NCI-H524 (cell line): ENCODE results near the gene LILRA6.
A peak's percentile ranks its signal among the peaks of the same experiment; 100 is the strongest.
"Not testable (repeated sequence)": the region's sequence is repeated elsewhere in the genome, so short reads cannot be mapped to it uniquely, and the experiment has no call there.

Experiments used
- DNase-seq, 2 experiments: peaks; one replicate each; lab custom pipeline; 2025; lab: John Stamatoyannopoulos, UW

The LILRA6 gene

DNA sequence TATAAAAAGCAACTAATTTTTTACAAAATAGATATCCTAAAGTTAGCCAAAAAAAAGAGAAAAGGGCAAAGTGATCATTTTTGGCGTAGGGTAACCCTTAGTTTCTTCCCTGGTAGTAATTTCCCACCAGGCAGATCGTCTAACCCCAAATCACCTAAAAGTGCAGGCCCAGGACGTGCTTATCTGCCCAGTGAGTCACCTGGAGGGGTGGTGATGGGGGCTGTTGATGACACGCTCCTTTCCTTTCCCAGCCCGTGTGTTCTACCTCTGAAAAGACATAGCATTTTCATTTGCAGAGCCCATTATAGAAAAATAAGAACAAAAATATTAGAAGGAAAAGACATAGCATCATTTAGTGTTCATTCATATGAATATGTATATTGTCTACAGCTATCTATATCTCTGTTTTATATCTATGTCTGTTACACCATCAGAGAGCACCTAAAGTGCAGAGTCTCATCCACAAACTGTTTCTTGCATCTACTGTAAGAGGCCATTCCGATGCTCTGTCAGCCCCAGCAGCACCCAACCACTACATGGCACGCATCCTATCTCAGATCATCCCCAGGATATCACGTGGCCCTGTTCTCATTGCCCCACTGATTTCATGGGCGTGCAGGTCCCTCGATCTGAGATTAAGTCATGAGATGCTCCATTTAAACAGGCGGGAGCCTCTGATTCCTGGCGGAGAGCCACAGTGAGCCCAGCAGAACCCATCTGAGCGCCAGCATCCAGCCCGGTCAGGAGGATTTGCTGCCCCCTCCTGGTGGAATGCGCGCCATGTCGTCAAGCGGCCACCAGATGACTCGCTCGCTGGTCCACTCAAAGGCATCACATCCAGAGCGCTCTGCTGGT is 11.3 kb downstream of the LILRA6 start:
- peak; percentile 83 to 87 for DNase-seq

DNA sequence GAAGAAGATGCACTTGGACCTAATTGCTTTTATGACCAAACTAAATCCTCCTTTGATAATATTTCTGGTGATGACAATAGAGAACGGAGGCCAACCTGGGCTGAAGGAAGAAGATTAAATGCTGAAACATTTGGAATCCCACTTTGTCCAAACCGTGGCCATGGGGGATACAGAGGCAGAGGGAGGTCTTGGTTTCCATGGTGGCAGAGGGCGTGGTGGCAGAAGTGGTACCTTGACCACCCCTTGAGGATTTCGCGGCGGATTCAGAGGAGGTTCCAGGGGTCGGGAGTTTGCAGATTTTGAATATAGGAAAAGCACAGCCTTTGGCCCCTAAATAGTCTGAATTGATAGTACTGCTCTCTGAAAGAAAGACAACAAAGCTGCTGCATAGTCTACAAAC is 12.6 kb downstream of the LILRA6 start:
- DNase-seq: no peak

DNA sequence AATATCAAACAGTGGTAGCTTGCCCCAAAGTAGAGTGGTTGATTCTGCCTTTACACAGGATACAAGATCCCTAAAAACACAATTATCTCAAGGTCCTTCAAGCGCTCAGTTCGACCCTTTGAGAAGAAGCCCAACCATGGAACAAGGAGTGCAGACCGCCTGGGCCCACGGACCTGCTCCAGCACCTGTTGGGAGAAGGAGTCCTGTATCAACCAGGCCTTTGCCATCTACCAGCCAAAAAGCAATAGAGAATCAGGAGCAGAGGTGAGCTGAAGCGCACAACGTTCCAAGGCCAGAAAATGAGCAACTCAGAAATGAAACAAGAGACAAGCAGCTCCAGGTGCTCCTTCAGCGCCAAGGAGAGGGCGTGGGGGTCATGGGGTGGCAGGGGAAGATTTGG is 13.4 kb downstream of the LILRA6 start:
- DNase-seq: no peak

DNA sequence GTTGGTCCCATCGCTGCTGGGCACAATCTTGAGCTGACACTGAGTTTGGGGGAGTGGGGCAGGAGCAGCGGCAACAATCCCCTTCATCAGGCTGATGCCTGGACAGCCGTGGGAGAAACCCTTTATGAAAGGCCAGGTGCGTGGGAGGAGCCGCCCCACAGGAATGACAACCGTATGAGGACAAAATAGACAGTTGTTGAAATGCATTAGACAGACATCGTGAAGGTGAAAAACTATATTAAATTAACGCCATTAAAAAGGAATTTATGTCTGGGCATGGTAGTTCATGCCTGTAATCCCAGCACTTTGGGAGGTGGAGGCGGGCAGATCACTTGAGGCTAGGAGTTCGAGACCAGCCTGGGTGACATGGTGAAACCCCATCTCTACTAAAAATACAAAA is 18.0 kb downstream of the LILRA6 start:
- not testable (repeated sequence) for DNase-seq

DNA sequence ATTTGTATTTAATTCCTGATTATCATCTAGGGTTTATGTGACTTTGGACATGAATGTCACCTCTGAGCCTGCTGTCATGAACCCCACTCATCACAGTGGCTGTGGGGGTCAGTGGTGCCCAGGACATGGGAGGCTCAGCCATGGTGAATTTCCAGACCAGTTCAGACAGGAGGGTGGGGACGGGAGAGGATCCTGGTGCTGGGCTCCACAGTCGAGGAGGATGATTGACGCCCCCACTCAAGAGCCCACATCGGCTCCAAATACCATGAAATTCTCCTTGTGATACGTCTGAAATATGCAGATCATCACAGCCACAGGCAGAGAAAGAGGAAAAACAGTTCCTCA is 18.7 kb downstream of the LILRA6 start:
- not testable (repeated sequence) for DNase-seq

DNA sequence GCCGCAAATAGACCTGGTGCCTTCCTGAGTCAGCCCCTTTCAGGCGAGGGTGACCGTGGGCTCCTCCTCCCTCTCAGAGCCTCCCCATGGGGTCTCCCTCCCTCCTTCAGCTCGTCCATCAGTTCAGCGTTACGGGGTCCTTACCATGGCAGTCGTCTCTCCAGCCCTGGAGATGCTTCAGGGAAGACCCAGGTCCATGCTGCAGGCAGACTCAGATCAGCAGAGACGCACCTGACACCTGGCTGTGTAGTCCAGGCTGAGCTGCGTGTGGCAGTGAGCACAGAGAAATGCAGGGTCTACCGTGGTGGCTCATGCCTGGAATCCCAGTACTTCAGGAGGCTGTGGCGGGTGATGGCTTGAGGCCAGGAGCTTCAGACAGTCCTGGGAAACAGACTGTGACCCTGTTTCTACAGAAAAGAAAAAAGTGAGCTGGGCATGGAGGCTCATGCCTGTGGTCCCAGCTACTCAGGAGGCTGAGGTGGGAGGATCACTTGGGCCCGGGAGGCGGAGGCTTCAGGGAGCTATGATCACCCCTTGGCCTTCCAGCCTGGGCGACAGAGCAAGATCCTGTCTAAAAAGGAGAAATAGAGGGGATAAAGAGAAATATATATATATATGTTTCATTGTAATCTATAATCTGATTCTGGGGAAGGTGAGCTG is 19.2 kb downstream of the LILRA6 start:
- not testable (repeated sequence) for DNase-seq

DNA sequence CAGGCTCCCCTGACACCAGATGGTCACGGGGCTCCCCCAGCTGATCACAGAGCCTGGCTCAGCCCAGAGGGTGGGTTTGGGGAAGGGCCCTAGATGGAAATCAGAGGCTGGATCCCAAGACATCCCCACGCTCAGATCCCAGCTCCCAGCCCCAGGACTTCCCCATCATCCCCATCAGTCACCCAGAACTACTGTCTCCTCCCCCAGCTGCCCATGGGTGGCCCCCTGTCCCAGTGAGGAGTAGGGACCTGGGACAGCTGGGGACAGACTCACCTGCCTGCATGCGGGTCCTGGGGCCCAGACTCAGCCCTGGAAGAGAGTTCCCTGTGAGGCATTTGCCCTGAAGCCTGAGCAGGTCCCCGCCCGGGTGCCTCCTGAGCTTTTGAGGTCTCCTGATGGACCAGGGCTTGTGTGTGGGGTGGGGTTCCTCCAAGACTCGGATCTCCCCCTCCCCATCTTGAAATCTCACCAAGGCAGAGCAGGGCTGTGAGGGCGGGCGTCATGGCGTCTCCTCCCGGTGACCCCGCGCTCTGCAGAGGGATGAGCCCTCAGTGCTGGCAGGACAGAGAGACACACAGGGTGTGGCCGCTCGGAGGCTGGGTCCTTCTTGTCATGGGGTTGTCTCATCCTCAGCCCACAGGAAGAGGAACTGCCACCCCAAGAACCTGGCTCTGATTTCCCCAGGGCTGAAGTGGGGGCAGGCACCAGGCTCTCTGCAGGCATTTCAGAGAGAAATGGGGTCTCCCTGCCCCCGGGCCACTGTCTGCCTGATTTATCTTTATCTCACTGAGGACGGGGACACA is 19.9 kb downstream of the LILRA6 start, which contains the start of gene LILRB3:
LILRB3 (minus strand) TSS at position 534 of the 803 bp plus-strand sequence; CDS start at position 503, 31 bp downstream.
- not testable (repeated sequence) for DNase-seq

DNA sequence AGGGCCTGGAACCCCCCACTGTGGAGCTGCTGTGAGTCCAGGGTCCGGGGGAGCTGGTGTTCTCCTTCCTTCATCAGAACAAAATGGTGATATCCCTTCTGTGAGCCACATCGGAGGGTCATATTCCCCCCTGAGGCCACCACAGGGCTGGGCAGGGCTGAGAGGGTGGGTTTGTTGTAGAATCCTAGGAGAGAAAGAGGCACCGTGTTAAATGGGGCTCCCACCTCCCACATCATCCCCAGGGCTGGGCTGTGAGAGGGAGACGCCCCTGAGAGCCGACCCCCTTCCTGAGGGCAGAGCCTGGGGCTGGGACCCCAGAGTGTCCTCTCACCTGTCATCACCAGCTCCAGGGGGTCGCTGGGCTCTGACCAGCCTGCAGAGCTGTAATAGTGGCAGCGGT is 20.6 kb downstream of the LILRA6 start:
- not testable (repeated sequence) for DNase-seq

DNA sequence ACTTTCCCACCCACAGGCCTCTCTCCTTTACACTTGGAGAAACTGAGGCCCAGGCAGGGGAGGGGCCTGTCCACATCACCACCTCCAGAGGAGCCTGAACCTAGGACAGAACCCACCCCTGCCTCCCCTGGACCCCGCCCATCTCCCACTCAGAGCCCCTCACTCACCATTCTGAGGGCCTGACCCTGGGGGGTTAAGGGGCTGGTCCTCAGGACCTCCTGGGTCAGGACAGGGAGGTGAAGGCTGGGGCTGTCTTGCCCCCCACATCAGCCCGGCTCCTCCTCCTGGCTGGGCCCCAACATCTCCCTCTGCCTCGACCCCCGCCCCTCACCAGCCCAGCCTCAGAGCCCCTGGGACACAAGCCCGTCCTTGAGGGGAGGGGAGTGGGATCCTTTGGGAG is 22.9 kb downstream of the LILRA6 start:
- not testable (repeated sequence) for DNase-seq

DNA sequence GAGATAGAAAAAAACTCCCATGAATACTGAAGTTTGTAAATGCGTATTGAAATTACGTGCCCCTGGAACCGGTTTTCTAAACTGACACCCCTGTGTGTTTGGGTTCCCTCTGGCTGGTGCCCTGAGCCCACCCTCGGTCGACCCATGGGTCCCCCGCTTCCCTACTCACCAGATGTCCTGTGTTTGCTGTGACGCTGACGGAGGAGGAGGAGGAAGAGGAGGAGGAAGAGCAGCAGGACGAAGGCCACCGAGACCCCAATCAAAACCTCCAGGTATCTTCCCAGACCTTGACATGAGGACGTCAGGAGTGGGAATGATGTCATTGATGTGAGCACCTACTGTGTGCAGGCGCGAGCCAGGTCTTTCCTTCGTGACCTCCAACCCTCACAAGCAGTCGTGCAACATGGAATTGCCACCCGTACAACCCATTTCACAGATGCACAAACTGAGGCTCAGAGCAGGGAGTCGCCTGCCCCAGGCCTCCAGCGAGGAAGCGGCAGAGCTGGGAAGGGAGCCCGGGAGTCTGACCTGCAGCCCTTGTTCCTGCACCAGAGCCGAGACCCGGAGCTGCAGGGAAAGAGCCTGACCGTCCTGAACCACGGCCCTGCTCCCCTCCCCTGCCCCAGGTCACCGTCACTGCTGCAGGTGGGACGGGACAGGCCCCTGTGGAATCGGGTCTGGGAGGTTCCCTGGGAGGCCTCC is 23.5 kb downstream of the LILRA6 start:
- DNase-seq: no peak

DNA sequence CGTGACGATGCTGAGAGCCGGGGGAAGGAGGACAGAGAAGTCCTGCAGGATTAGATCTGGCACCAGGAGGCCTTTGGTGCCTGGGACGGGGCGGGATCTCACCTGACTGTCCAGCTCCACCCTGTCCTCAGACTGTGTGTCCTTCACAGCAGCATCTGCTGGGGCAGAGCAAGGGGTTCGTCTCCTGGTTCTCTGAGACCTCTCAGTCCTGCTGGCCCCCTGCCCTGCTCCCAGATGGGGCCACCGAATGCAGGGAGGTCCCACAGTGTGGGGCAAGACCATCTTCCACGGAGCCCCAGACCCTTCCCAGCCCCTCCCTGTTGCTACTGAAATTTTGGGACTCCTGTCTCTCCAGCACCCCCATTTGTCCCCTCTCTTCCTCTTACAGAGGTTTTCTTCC is 24.3 kb downstream of the LILRA6 start:
- no peak for DNase-seq

DNA sequence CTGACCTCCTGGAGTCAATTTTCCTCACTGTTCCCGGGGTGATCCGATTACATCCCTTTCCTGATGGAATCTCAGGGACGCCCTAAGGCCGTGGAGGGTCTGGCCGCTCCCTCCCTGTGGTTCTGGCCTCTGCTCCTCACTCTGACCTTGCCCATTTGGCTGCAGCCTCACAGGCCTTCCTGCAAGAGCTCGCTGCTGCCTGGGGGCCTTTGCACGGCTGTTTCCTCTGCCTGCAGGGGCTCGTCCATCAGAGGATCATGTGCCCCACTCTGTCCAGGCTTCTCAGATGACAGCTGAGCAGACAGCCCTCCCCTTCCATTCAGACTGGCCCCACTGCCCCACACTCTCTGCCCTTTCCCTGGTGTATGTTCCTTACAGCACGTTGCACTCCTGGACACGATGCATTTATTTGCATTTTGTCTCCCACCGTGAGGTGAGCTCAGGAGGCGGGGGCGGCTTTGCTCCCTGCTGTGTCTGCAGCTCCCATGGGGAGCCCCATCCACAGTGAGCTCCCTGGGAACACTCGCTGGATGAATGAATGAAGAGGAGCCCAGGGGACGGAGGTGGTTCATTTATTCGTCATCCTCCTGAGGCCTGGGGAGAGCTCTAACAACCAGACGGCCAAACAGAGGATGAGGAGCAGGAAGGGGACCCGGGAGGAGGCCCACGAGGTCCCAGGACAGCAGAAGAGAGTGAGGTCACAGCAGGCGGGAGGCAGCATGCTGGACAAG is 24.9 kb downstream of the LILRA6 start:
- DNase-seq: not testable (repeated sequence)

DNA sequence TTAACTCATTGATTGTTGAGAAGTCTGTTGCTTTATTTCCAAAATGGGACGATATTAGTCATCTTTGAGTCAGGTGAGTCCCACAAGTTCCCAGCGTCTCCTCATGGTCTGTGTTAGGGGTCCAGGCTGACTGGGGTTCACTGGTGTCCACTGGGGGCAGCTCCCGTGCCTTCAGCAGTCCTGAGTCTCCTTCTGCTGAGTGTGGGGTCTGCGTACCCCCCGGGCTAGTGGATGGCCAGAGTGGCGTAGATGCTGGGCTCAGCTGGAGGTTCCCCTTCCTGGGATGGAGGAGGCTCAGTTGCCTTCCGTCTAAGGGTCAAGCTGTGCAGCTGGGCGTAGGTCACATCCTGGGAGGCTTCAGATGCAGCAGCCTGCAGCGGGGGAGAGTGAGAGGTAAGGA is 25.7 kb downstream of the LILRA6 start:
- no peak for DNase-seq

DNA sequence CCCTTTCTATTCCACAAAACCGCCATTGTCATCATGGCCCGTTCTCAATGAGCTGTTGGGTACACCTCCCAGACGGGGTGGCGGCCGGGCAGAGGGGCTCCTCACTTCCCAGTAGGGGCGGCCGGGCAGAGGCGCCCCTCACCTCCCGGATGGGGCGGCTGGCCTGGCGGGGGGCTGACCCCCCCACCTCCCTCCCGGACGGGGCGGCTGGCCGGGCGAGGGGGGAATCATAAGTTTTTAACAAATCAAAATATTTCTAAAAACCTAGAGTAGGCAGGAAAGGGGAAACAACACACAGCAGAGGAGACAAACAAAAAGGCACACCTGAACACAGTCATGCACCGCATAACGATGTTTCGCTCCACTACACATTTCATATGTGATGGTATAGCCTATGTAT is 27.9 kb downstream of the LILRA6 start:
- not testable (repeated sequence) for DNase-seq

DNA sequence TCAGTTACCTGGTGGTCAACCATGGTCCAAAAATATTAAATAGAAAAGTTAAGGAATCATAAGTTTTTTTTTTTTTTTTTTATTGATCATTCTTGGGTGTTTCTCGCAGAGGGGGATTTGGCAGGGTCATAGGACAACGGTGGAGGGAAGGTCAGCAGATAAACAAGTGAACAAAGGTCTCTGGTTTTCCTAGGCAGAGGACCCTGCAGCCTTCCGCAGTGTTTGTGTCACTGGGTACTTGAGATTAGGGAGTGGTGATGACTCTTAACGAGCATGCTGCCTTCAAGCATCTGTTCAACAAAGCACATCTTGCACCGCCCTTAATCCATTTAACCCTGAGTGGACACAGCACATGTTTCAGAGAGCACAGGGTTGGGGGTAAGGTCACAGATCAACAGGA is 28.4 kb downstream of the LILRA6 start:
- not testable (repeated sequence) for DNase-seq

DNA sequence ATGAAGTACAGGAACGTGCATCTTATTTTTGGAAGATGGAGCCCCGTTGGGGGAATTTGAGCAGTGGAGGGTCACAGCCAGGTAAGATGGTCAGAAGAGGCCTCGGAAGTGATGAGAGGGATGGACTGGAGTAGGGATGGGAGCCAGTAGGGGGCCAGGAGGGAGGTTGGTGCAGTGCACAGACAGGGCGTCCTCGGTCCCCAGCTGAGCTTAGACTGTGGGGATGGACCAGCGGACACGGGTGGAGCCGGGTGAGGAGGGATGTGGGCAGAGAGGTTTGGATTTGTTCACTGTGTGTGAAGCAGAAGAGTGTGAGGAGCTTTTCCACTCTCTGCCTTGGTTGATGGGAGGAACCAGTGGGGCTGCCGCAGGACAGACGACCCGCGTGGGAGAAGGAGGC is 31.4 kb downstream of the LILRA6 start:
- no peak for DNase-seq

DNA sequence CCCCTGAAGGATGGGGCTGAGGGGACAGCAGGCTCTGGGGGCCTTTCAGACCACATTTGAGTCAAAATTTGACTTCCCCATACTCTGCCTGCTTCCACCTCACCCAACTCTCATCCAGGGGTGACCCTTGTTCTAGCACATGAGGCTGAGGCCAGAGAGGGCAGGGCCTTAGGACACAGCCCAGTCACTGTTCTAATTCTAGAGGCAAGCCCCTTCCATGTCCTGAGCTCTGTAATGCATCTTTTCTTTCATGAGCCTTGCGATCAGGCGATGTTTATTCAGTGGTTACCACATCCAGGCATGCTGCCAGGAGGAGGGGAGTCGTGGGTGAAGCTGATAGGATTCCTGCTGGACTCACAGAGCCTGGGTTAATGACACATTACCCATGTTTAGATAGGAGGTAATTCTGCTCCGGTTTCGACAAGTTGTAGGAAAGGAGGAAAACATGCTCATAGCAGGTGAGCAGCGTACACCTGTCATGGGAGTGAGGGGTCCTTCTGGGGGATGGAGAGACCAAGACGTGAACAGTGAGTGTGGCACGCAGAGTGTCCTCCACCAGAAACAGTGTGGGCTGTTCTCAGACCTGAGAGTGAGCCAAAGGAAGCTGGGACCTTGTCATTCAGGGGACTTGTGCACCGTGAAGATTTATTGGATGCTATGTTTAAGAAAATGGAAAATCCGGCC is 32.6 kb downstream of the LILRA6 start:
- peak in 1 of 2 experiments; percentile 20 for DNase-seq

DNA sequence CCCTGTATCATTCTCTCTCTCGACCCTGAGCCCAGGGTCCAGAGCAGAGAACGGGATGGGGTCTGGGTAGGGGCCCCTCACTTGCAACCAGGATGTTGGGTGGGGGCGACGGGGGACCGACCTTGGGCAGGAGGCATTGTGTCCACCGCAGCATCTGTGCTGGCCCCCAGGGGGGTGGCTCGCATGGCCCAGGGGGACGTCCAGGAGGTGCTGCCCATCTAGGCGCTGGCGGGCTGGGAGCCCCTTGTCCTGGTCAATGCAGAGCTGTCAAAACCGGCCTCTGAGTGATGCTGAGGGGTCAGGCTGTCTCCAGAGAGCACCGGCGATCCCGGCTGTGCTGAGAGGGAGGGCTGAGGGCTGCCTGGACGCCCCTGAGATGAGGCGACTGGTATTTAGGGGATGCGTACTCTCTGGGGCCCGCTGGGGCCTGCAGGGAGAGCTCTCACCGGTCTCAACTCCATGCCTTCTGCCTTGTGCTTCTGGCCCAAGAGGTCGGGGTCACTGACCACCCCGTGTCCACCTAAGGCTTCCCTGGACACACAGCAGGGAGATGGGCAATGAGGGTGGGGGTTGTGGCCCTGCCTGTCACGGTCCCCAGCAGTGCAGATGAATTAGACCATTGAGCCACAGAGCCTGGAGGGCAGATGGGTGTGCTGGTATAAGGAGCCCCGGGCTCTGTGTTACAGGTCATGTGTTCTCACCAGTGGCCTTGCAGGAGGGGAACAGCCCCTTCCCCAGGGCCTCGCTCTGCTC is 33.4 kb downstream of the LILRA6 start:
- no peak for DNase-seq

DNA sequence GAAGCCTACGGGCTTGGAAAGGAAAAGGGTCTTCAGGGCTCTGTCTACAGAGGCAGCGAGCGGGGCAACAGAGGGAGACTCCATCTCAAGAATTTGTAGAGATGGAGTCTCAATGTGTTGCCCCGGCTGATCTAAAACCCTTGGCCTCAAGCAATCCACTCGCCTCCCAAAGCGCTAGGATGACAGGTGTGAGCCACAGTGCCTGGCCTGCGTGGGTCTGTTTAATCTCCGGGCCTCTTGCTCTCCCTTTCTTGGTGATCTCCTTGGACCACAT is 33.9 kb downstream of the LILRA6 start:
- no peak for DNase-seq
